HG02840 (cell line): ENCODE results near the gene GALNT14.

Experiments
- ATAC-seq: cut with Tn5 transposase; IDR thresholded peaks from one replicate; pipeline ENCODE4 v1.9.1; 2021; ENCODE audit warnings: mild to moderate bottlenecking, moderate library complexity, moderate number of reproducible peaks; ENCODE audit not compliant: unreplicated experiment, low FRiP score

The GALNT14 gene

GRCh38 chr2:31088504-31089195 lies 49.6 kb downstream of the GALNT14 start:
- no peak for ATAC-seq

- no peak for ATAC-seq
Measured at GRCh38 chr2:31087491-31087890, 50.7 kb downstream of the GALNT14 start.

DNA sequence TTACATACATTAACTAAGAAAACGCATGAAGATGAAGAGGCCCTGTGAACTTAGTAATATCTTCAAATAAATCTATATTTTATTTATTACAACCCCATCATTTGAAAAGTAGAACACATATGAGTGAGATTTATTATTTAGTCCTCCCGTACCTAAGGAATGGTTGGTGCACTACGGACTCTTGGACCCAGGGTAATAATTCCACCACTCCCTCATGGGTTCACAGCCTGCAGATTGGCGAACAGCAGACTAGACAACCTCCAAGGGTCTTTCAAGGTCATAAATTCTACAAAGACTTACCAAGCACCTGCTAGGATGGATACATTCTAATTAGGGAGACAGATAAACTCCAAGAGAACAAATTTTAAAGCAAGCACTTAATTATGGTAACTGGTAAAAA lies 51.6 kb downstream of the GALNT14 start:
- no peak for ATAC-seq

GRCh38 chr2:31083234-31083993 lies 54.8 kb downstream of the GALNT14 start:
- ATAC-seq = no peak

DNA sequence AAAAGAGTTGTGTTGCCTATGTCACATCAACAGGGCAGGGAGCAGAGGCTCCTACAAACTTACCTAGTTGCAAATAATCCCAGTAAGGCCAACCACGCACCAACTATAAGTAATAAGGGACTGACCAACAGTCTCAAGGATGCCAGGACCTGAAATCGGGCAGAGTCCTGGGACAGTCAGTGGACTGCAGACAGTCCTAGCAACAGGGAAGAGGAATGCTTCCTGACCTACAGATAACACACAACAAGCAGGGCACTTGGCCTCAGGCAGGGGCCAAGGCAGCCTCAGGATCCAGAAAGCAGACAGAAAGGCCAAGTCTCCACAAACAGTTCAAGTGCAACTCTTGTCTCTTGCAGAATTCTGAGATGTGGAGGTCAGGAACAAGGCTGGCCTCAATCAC lies 56.2 kb downstream of the GALNT14 start:
- ATAC-seq = no peak

DNA sequence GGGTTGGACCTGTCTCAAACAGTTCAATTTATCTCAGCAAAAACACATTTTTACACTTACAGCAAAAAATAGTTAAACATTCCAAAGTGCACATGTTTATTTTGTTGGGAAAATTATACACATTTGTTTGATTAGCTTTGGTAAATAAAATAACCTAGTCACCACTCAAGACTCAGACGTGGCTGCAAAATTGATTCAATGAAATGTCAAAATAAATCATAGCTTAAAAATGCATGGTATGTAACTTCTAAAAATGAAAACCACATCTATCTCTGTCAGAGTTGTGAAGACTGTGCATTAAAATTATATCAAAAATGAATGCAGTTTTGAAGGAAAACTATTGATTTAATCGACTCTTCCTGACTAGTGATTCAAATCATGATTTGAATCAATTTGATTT lies 56.7 kb downstream of the GALNT14 start:
- no peak for ATAC-seq

GRCh38 chr2:31080361-31080760 lies 57.9 kb downstream of the GALNT14 start:
- no peak for ATAC-seq

GRCh38 chr2:31079665-31080064 lies 58.6 kb downstream of the GALNT14 start:
- ATAC-seq = no peak

- no peak for ATAC-seq
Measured at GRCh38 chr2:31078579-31079105, 59.6 kb downstream of the GALNT14 start.

DNA sequence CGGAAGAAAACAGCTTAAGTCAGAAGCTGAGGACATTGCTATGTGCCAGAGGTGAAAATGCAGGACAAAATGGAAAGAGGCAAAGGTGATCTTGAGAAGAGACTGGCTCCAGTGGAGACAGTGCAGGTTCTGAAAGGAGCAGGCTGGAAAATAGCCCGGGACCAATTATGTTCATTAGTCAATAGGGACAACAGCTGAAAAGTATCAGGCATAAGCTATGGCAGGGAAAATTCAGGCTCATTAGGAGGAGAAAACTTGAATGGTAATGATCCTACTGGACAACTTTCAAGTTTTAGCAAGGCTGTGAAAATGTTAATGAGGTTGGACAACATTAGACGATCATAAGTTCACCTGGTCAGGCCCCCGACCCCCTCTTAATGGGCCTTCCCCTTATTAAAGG lies 60.2 kb downstream of the GALNT14 start:
- no peak for ATAC-seq

GRCh38 chr2:31075941-31076590 lies 62.2 kb downstream of the GALNT14 start:
- ATAC-seq = no peak

DNA sequence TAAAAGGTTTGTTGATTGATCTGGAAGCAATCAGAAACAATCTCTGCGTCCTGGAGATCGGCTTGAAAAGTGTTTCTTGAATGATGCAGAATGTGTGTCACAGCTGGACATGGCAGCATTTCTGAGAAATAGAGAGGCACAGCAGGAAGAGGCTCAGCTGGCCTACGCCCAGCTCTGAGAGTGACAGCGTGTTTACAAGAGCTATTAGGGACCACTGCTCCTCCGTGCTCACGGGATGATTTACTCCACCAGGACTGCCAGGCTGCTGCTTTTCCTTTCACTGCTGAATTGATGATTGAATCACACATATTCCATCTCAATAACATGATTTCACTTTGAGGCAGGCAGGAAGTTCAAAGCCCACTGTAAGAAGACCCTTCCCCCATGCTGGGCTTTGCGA lies 62.8 kb downstream of the GALNT14 start:
- no peak for ATAC-seq

DNA sequence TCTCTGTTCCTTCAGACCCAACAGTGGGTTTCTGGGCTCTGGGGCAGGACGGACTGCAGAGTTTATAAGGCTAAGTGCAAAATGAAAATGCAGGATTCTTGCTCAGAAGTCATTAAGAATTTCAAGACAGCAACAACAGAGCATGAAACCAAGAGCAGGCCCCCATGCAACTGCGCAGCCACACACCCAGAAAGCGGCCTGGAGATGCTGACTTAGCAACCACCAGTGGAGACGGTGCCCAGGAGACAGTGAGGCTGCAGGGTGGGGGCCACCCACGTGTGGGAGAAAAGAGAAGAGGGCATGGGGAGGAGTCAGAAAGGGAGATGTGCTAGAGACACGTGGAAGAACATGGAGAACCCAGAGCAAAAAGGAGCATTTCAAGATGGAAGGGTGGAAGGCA lies 66.5 kb downstream of the GALNT14 start:
- no peak for ATAC-seq

DNA sequence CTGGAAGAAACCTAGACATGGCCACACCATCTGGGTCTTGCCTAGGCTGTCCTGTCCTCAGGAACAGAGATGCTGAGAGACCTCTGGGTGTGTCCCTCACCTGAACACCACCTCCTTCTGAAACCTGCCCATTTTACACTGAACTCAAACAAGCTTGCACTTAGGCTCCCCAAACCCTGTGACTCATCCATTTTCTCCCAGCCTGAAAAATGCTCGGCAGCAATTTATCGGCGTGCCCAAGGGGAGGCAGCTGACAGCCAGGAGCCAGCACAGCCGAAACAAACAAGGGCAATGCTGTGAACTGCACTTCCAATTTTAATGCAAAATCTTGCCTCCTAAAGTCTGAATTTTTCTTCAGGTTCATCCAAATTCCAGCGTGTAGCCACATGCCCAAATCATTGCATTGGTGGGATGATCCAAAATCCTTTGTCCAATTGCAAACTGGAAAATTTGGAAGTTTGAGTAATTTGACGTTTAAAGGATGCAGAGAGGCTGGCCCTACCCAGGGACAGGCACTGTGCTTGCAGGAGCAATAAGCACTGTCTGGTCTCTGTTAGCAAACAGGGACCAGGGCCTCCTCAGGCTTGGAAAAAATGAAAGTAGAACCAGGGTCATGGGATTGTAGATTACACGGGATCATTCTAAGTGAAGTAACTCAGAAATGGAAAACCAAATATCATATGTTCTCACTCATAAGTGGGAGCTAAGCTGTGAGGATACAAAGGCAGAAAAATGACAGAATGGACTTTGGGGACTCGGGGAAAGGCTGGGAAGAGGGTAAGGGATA lies 67.7 kb downstream of the GALNT14 start:
- no peak for ATAC-seq

DNA sequence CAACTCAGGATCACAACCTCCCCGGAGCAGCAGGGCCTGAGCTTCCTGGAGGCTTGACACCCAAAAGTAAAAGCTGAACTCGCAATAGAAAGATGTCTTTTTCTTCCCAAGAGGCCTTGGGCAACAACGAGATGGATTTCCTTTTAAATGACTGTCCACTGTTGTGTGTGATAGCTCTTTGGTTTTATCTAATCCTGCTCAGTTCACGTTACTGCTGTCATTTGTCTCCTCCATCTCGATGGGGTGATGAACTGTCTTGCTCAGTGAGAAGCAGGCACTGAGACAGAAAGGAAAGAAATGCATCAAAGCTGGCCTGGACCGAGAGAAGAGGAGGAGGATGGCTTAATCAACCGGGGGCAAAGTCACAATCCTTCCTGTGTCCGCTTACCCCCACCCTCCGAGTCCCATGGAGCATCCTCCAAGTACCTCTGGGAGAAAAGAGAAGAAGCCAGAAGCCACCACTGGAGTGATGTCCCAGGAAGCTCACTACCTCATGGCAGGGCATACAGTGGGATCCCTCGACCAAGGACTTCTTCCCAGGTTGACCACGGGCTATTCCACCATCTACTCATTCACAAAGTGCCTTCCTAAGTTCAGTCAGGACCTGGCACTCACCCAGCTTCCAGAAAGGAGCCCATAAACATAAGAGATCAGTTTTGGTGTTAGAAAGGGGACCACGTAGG lies 68.5 kb downstream of the GALNT14 start:
- ATAC-seq = no peak

DNA sequence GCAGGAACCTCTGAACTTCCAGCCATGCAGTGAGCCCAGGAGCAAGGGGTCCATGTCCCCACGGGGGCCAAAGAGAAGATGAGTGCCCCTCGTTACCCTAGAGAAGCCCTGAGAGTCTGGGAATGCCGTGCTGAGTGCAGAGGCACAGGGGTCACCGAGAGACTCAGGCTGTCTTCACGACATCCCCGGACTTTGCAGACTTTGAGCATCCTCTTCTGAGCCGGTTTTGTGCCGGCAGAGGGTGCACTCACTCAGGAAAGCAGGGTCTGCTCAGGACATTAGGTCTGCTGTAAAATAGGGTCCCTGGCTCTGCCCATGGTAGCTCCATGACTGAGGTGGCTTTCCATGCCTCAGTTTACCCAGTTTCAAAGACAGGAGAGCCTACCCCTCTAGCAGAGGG lies 71.0 kb downstream of the GALNT14 start:
- no peak for ATAC-seq

- no peak for ATAC-seq
Measured at GRCh38 chr2:31066551-31066950, 71.7 kb downstream of the GALNT14 start.

GRCh38 chr2:31066086-31066485 lies 72.2 kb downstream of the GALNT14 start:
- no peak for ATAC-seq

- no peak for ATAC-seq
Measured at GRCh38 chr2:31065356-31065755, 72.9 kb downstream of the GALNT14 start.

DNA sequence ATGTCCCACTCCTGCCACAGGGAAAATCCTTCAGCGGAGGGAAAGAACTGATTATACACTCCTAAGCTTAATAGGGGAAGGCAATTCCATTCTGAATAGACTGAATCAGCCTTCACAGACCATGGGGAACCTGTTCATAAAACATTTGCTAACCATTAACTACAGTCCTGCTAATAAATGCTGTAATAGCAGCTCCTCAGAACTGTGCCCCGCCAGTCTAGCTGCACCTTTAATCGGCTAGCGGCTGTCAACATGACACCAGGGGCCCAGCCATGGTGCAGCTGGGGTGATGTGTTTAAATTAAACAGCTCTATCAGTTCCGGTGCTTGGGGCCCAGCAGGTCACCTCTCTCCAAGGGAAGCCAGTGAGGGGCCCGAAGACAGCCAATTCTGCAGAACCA lies 77.8 kb downstream of the GALNT14 start:
- ATAC-seq = no peak
